HEK293 (cell line): ENCODE measurements around the gene ARL16.

ENCODE experiments used
- CTCF ChIA-PET: fragments of 350-600 bp; formaldehyde crosslinking; extraction: SDS; loops from one replicate; lab custom pipeline; 2021; ENCODE audit warnings: antibody characterized with exemption; lab: Yijun Ruan, JAX
- POLR2A ChIA-PET: fragments of 300-600 bp; formaldehyde crosslinking; extraction: SDS; loops from one replicate; lab custom pipeline; 2020; ENCODE audit warnings: antibody characterized with exemption, inconsistent platforms; lab: Yijun Ruan, JAX
- H3K27ac ChIP-seq: fragments of 200-500 bp; sonication (Bioruptor generic); 2 replicates; pipeline ENCODE4 v1.5.1; 2014; ENCODE audit warnings: low read depth, low read length, control low read depth, inconsistent platforms; ENCODE audit errors: extremely low read depth
- H3K36me3 ChIP-seq, 2 experiments: fragments of 200-500 bp in 1 of 2; sonication (Bioruptor generic) in 1 of 2; 1 replicate in 1 of 2; 2 replicates in 1 of 2; pipeline ENCODE4 v1.5.1; 2014 to 2017; ENCODE audit warnings: inconsistent platforms in 2 of 2, low read length in 2 of 2; ENCODE audit not compliant: control insufficient read depth in 2 of 2, insufficient read depth in 1 of 2
- H3K4me1 ChIP-seq: fragments of 200-500 bp; sonication (Bioruptor generic); 2 replicates; pipeline ENCODE4 v1.5.1; 2014; ENCODE audit warnings: mild to moderate bottlenecking, low read length, inconsistent platforms; ENCODE audit not compliant: control insufficient read depth, insufficient read depth
- H3K4me3 ChIP-seq: 2 replicates; pipeline ENCODE4 v1.5.1; 2011; ENCODE audit warnings: low read depth, mild to moderate bottlenecking, control low read depth, low read length, moderate library complexity
- H3K9me3 ChIP-seq: fragments of 200-500 bp; sonication (Bioruptor generic); 2 replicates; pipeline ENCODE4 v1.5.1; 2014; ENCODE audit warnings: low read depth, low read length, inconsistent platforms; ENCODE audit not compliant: control insufficient read depth, insufficient read depth
- BCL11B ChIP-seq: fragments of 450-650 bp; formaldehyde crosslinking; IDR thresholded peaks from 2 replicates; pipeline ENCODE4 v1.5.1; 2016; ENCODE audit warnings: low read depth, missing biosample characterization, missing genetic modification characterization
- EGR2 ChIP-seq: fragments of 450-650 bp; formaldehyde crosslinking; IDR thresholded peaks from 2 replicates; pipeline ENCODE4 v1.5.1; 2016; ENCODE audit warnings: low read depth, missing biosample characterization, missing genetic modification characterization
- GFI1B ChIP-seq: fragments of 450-650 bp; formaldehyde crosslinking; IDR thresholded peaks from 2 replicates; pipeline ENCODE4 v1.5.1; 2016; ENCODE audit warnings: missing biosample characterization, missing genetic modification characterization
- HOXD13 ChIP-seq: sonication (generic); formaldehyde crosslinking; IDR thresholded peaks from 2 replicates; pipeline ENCODE4 v1.8.0; 2022; ENCODE audit warnings: missing genetic modification reagents, borderline replicate concordance
- MEIS1 ChIP-seq: sonication (generic); formaldehyde crosslinking; IDR thresholded peaks from 2 replicates; pipeline ENCODE4 v1.8.1; 2022; ENCODE audit warnings: missing genetic modification reagents, mild to moderate bottlenecking, borderline replicate concordance
- PATZ1 ChIP-seq: fragments of 450-650 bp; formaldehyde crosslinking; IDR thresholded peaks from 2 replicates; pipeline ENCODE4 v1.5.1; 2016; ENCODE audit warnings: missing biosample characterization, missing genetic modification characterization
- SP2 ChIP-seq: fragments of 450-650 bp; formaldehyde crosslinking; IDR thresholded peaks from 2 replicates; pipeline ENCODE4 v1.5.1; 2016; ENCODE audit warnings: missing biosample characterization, missing genetic modification characterization
- ZBTB26 ChIP-seq: fragments of 450-650 bp; formaldehyde crosslinking; optimal IDR thresholded peaks from 2 replicates; pipeline ENCODE3; 2016; ENCODE audit warnings: missing biosample characterization, mild to moderate bottlenecking, missing genetic modification characterization
- ZBTB8A ChIP-seq: fragments of 450-650 bp; formaldehyde crosslinking; IDR thresholded peaks from 2 replicates; pipeline ENCODE4 v1.5.1; 2016; ENCODE audit warnings: missing biosample characterization, missing genetic modification characterization
- ZEB2 ChIP-seq: fragments of 450-650 bp; formaldehyde crosslinking; IDR thresholded peaks from 2 replicates; pipeline ENCODE4 v1.5.1; 2016; ENCODE audit warnings: missing biosample characterization, missing genetic modification characterization
- ZFHX2 ChIP-seq: fragments of 450-650 bp; formaldehyde crosslinking; conservative IDR thresholded peaks from 2 replicates; pipeline ENCODE4 v1.5.1; 2016; ENCODE audit warnings: missing biosample characterization, missing genetic modification characterization
- ZIC2 ChIP-seq: fragments of 450-650 bp; formaldehyde crosslinking; IDR thresholded peaks from 2 replicates; pipeline ENCODE4 v1.5.1; 2016; ENCODE audit warnings: missing biosample characterization, missing genetic modification characterization
- ZNF10 ChIP-seq: fragments of 450-650 bp; formaldehyde crosslinking; IDR thresholded peaks from 2 replicates; pipeline ENCODE4 v1.5.1; 2017; ENCODE audit warnings: missing biosample characterization, missing genetic modification characterization
- ZNF138 ChIP-seq: fragments of 450-650 bp; formaldehyde crosslinking; IDR thresholded peaks from 2 replicates; pipeline ENCODE4 v1.5.1; 2016; ENCODE audit warnings: missing biosample characterization, missing genetic modification characterization, borderline replicate concordance
- ZNF146 ChIP-seq: fragments of 450-650 bp; formaldehyde crosslinking; IDR thresholded peaks from 2 replicates; pipeline ENCODE4 v1.5.1; 2016; ENCODE audit warnings: missing biosample characterization, missing genetic modification characterization
- ZNF184 ChIP-seq: fragments of 450-650 bp; IDR thresholded peaks from 2 replicates; pipeline ENCODE4 v1.5.1; 2018; ENCODE audit warnings: missing biosample characterization, mild to moderate bottlenecking, missing genetic modification characterization
- ZNF221 ChIP-seq: fragments of 450-650 bp; formaldehyde crosslinking; IDR thresholded peaks from 2 replicates; pipeline ENCODE4 v1.5.1; 2017; ENCODE audit warnings: missing biosample characterization, missing genetic modification characterization, borderline replicate concordance
- ZNF248 ChIP-seq: fragments of 450-650 bp; formaldehyde crosslinking; IDR thresholded peaks from 2 replicates; pipeline ENCODE4 v1.5.1; 2017; ENCODE audit warnings: missing biosample characterization, missing genetic modification characterization
- ZNF324 ChIP-seq: fragments of 450-650 bp; formaldehyde crosslinking; IDR thresholded peaks from 2 replicates; pipeline ENCODE4 v1.5.1; 2016; ENCODE audit warnings: missing biosample characterization, missing genetic modification characterization
- ZNF350 ChIP-seq: fragments of 450-650 bp; formaldehyde crosslinking; IDR thresholded peaks from 2 replicates; pipeline ENCODE4 v1.5.0; 2017; ENCODE audit warnings: missing biosample characterization, mild to moderate bottlenecking, missing genetic modification characterization
- ZNF394 ChIP-seq: fragments of 450-650 bp; formaldehyde crosslinking; IDR thresholded peaks from 2 replicates; pipeline ENCODE4 v1.5.1; 2016; ENCODE audit warnings: missing biosample characterization, missing genetic modification characterization, mild to moderate bottlenecking, moderate library complexity, borderline replicate concordance
- ZNF600 ChIP-seq: fragments of 450-650 bp; formaldehyde crosslinking; IDR thresholded peaks from 2 replicates; pipeline ENCODE4 v1.5.1; 2016; ENCODE audit warnings: missing biosample characterization, missing genetic modification characterization
- ZNF747 ChIP-seq: fragments of 450-650 bp; formaldehyde crosslinking; IDR thresholded peaks from 2 replicates; pipeline ENCODE4 v1.5.1; 2016; ENCODE audit warnings: missing biosample characterization, missing genetic modification characterization
- ZNF777 ChIP-seq: fragments of 450-650 bp; formaldehyde crosslinking; IDR thresholded peaks from 2 replicates; pipeline ENCODE4 v1.5.1; 2017; ENCODE audit warnings: missing biosample characterization, missing genetic modification characterization, borderline replicate concordance
- ZSCAN30 ChIP-seq: fragments of 450-650 bp; IDR thresholded peaks from 2 replicates; pipeline ENCODE4 v1.5.1; 2018; ENCODE audit warnings: missing biosample characterization, mild to moderate bottlenecking, missing genetic modification characterization, moderate library complexity
- TF ChIP-seq, protein P1 (sequence below): fragments of 450-650 bp; formaldehyde crosslinking; IDR thresholded peaks from 2 replicates; pipeline ENCODE4 v1.5.1; 2016; ENCODE audit warnings: missing biosample characterization, missing genetic modification characterization
- TF ChIP-seq, protein P2 (sequence below): fragments of 450-650 bp; formaldehyde crosslinking; IDR thresholded peaks from 2 replicates; pipeline ENCODE4 v1.5.1; 2016; ENCODE audit warnings: missing biosample characterization, missing genetic modification characterization

Gene ARL16

DNA sequence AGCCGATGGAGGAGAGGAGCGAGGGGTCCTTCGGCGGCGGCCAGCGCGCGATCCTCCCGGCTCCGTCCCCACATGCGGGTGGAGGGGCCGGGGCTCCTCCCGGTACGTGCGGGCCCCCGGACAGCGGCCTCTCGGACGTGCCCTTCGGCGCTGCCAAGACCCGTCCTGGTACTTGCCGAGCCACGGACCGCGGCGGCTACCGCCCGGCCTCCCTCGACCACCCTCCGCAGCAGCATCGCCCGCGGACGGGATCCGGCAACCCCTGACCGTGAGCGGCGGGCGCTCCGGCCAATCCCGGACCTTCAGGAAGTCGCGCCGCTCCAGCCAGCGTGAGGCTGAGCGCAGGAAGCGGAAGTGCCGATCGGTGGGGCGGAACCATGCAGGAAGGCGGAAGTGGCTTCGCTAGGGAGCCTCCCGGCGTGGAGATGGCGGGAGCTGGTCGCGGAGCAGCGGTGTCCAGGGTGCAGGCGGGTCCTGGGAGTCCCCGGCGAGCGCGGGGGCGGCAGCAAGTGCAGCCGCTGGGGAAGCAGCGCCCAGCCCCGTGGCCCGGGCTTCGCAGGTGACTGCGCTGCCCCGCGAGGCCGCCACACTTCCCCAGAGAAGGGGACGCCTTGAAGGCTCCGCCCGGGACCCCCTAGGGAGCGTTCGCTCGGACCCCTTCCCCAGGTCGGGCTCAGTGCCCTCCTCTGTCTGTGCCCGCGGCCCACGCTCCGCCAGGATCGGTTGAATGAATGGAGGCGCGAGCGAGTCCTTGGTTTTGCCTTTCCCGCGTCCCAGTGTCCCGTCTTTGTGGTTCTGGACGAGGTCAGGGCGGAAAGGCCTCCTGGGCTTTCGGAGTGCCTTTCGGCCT is 17.0 kb downstream of the ARL16 start, which contains the start of the genes CCDC137 and OXLD1:
CCDC137 (plus strand) TSS at position 396 of the 850 bp plus-strand sequence; CDS start at position 426, 30 bp downstream.
OXLD1 (minus strand) TSS at position 264 of the 850 bp plus-strand sequence; CDS start at position 236, 28 bp downstream.
- Histone ChIP-seq H3K36me3 (peaks cover 26 to 54% of the 10 kb centered on the region in 2 experiments; a peak in 2 of 3 replicates), H3K9me3 (no peaks in the 10 kb centered on the region), H3K4me1 (peaks cover 5% of the 10 kb centered on the region; the same call in 1 of the 2 replicates), H3K4me3 (peak within 1 kb of the TSS; percentile 88), H3K27ac (peak within 1 kb of the TSS; percentile 90)
- ChIA-PET POLR2A (interaction anchor here (0.6 to 2.1 kb wide), 19 partner anchors 8 to 444 kb away, joined by 3 to 28 read pairs (median 4); partner anchors contain the start of genes ACTG1, ARL16, CEP131 and FAAP100), CTCF (interaction anchor here (0.6 kb wide), 1 partner anchor 156 kb away, joined by 4 read pairs; no protein-coding TSS in a partner anchor)
- TF ChIP-seq, protein P1, sequence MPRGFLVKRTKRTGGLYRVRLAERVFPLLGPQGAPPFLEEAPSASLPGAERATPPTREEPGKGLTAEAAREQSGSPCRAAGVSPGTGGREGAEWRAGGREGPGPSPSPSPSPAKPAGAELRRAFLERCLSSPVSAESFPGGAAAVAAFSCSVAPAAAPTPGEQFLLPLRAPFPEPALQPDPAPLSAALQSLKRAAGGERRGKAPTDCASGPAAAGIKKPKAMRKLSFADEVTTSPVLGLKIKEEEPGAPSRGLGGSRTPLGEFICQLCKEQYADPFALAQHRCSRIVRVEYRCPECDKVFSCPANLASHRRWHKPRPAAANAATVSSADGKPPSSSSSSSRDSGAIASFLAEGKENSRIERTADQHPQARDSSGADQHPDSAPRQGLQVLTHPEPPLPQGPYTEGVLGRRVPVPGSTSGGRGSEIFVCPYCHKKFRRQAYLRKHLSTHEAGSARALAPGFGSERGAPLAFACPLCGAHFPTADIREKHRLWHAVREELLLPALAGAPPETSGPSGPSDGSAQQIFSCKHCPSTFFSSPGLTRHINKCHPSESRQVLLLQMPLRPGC: no peak; the same call in 1 of the 2 replicates
- TF ChIP-seq PATZ1 (tag by site-specific recombination) (peak; percentile 63), ZNF184 (tag by site-specific recombination) (0 out of 2 replicates have a peak, but pooled peaks have one; percentile 26), ZIC2 (tag by site-specific recombination) (peak; percentile 82), ZNF394 (tag by site-specific recombination) (peak; percentile 42; the same call in 1 of the 2 replicates), ZSCAN30 (peak; percentile 60; the same call in 1 of the 2 replicates), ZNF747 (no peak), ZBTB26 (tag by site-specific recombination) (peak; percentile 71), ZNF248 (tag by site-specific recombination) (no peak), ZNF777 (tag by site-specific recombination) (no peak), ZNF10 (tag by site-specific recombination) (peak; percentile 40; the same call in 1 of the 2 replicates), ZBTB8A (tag by site-specific recombination) (peak; percentile 49; the same call in 1 of the 2 replicates), HOXD13 (CRISPR knock-in tag) (no peak), ZNF350 (tag by site-specific recombination) (no peak), ZFHX2 (peak; percentile 69), ZEB2 (tag by site-specific recombination) (0 out of 2 replicates have a peak, but pooled peaks have one; percentile 36), ZNF146 (tag by site-specific recombination) (0 out of 2 replicates have a peak, but pooled peaks have one; percentile 6), ZNF324 (tag by site-specific recombination) (peak; percentile 46; the same call in 1 of the 2 replicates), BCL11B (tag by site-specific recombination) (peak; percentile 82; the same call in 1 of the 2 replicates), SP2 (tag by site-specific recombination) (peak; percentile 99), ZNF221 (tag by site-specific recombination) (no peak), ZNF138 (no peak), MEIS1 (CRISPR knock-in tag) (no peak), GFI1B (tag by site-specific recombination) (no peak), ZNF600 (peak; percentile 46), EGR2 (tag by site-specific recombination) (peak; percentile 56)
- TF ChIP-seq, protein P2, sequence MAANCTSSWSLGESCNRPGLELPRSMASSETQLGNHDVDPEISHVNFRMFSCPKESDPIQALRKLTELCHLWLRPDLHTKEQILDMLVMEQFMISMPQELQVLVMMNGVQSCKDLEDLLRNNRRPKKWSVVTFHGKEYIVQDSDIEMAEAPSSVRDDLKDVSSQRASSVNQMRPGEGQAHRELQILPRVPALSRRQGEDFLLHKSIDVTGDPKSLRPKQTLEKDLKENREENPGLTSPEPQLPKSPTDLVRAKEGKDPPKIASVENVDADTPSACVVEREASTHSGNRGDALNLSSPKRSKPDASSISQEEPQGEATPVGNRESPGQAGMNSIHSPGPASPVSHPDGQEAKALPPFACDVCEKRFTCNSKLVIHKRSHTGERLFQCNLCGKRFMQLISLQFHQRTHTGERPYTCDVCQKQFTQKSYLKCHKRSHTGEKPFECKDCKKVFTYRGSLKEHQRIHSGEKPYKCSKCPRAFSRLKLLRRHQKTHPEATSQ: no peak
